HTR-8/SVneo (cell line): ENCODE measurements around the gene NCK1.
A peak's percentile ranks its signal among the peaks of the same experiment; 100 is the strongest.
"Not testable (repeated sequence)": the region's sequence is repeated elsewhere in the genome, so short reads cannot be mapped to it uniquely, and the experiment has no call there.

Experiments
- DNase-seq: peaks from one replicate; pipeline ENCODE4 v3.0.0; 2011; ENCODE audit warnings: low spot score, mixed read lengths; ENCODE audit not compliant: insufficient read length
- FAIRE-seq: peaks from 2 replicates; lab custom pipeline; 2011; peaks lifted over from hg19 to GRCh38; lab: Jason Lieb, UNC

The NCK1 gene

DNA sequence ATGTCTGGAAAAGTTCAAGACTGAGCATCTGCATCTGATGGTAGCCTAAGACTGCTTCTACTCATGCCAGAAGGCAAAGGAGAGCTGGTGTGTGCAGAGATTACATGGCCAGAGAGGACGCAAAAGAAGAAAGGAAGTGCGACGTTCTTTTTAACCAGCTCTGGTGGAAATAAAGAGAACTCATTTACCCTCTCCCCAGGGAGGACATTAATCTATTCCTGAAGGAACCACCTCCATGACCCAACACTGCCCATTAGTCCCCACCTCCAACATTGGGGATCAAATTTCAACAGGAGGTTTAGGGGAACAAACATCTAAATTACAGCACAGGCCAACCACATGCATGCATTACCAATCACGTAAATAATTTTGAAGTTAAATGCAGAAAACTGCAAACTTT is 1.5 kb upstream of the NCK1 start:
- no peak for FAIRE-seq
- DNase-seq, result no peak

DNA sequence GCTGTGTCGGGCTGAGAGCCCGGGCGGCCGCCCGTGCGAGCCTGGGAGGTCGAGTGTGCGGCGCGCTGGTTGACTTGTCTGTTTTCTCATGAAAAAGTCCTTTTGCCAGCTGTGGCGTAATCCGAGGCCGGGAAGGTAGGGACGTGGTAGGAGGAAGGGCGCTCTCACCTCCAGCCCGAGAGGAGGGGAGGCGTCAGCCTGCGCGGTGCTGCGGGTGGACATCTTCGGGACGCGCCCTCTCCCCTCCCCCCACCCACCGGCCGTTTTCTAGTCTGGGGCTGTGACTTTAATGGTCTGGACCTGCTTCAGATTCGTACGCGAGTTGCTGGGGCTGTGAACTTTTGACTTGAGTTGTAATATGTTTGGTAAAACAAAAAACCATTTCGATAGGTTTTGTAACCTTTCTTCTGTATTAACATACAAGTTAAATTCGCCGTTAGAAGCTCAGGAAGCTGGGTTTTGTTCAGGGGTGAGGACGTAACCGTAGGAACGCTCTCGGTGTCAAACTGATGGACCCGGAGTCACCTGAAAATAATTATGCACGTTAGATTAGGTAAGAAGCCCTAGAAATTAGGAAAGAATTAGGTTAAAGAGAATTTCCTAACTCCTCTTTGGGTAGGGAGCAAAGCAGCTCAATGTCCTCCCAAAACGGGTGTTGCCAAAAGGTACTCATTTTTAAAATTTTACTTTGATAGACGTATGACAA is 762 bp downstream of the NCK1 start:
- peak; percentile 56 for DNase-seq

DNA sequence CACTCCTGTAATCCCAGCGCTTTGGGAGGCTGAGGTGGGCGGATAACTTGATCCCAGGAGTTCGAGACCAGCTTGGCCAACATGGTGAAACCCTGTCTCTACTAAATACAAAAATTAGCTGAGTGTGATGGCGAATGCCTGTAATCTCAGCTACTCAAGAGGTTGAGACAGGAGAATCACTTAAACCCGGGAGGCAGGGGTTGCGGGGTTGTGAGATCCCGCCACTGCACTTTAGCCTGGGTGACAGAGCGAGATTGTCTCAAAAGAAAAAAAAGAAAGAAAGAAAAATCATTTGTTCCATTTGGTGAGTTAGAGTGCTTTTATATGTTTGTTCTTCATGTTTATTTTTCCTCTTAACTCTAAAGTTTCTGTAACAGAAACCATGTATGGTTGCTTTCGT is 7.3 kb downstream of the NCK1 start:
- DNase-seq (no peak), FAIRE-seq (no peak)

More for the DNA sequence above, 762 bp downstream of the NCK1 start:
- peak; percentile 31 for FAIRE-seq

DNA sequence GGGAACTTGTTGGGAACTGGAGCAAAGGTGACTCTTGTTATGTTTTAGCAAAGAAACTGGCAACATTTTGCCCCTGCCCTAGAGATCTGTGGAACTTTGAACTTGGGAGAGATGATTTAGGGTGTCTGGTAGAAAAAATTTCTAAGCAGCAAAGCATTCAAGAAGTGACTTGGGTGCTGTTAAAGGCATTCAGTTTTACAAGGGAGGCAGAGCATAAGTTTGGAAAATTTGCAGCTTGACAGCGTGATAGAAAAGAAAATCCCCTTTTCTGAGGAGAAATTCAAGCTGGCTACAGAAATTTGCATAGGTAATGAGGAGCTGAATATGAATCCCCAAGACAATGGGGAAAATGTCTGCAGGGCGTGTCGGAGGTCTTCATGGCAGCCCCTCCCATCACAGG is 10.2 kb downstream of the NCK1 start:
- not testable (repeated sequence) for FAIRE-seq, DNase-seq

DNA sequence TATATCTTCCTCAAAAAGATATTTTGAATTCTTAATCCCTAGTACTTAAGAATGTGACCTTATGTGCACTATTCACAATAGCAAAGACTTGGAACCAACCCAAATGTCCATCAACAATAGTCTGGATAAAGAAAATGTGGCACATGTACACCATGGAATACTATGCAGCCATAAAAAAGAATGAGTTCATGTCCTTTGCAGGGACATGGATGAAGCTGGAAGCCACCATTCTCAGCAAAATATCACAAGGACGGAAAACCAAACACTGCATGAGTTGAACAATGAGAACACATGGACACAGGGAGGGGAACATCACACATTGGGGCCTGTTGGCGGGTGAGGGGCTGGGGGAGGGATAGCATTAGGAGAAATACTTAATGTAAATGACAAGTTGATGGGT is 17.5 kb downstream of the NCK1 start:
- FAIRE-seq, result not testable (repeated sequence)

DNA sequence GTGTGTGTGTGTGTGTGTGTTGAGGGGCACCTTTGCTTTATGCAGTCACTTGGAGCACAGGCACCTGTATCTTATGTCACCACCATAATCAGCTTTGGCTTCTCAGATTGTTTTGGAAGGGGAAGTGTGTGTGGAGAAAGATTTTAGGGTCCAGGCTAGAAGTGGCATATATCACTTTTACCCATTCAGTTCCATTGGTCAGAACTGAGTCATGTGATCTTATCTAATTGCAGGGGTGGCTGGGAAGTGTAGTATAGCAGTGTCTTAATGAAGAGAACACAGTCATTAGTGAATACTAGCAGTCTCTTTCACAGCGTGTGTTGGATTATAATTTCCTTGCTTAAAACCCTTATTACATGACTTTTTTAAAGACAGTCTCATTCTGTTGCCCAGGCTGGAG is 20.6 kb downstream of the NCK1 start:
- no peak for FAIRE-seq
- no peak for DNase-seq

More for the DNA sequence above, 17.5 kb downstream of the NCK1 start:
- DNase-seq, result not testable (repeated sequence)

DNA sequence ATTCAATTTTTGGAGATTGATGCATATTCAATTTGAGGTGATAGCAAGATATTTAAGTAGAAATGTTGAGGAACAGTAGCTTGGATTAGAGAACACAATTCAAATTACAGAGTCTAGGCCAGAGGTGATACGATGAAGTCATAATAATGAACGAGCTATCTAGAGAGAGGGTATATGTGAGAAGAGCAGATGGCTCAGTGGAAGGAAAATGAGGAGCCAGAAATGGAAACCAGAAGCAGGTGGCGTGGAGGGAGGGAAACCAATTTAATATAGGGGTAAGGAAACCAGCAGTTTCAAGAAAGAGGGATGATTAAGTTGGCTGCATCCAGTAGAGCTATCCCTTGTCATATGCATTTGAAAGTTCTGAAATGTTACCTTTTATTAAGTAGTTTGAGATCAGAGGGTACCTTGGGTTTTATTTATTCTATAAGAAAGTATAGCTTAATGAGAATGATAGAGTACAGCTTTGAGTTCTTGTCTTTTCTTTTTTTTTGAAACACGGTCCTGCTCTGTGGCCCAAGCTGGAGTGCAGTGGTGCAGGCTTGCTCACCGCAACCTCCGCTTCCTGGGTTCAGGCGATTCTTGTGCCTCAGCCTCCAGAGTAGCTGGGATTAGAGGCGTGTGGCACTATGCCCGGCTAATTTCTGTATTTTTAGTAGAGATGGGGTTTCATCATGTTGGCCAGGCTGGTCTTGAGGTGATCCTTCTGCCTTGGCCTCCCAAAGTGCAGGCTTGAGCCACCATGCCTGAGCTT is 22.1 kb downstream of the NCK1 start:
- FAIRE-seq (no peak), DNase-seq (no peak)

DNA sequence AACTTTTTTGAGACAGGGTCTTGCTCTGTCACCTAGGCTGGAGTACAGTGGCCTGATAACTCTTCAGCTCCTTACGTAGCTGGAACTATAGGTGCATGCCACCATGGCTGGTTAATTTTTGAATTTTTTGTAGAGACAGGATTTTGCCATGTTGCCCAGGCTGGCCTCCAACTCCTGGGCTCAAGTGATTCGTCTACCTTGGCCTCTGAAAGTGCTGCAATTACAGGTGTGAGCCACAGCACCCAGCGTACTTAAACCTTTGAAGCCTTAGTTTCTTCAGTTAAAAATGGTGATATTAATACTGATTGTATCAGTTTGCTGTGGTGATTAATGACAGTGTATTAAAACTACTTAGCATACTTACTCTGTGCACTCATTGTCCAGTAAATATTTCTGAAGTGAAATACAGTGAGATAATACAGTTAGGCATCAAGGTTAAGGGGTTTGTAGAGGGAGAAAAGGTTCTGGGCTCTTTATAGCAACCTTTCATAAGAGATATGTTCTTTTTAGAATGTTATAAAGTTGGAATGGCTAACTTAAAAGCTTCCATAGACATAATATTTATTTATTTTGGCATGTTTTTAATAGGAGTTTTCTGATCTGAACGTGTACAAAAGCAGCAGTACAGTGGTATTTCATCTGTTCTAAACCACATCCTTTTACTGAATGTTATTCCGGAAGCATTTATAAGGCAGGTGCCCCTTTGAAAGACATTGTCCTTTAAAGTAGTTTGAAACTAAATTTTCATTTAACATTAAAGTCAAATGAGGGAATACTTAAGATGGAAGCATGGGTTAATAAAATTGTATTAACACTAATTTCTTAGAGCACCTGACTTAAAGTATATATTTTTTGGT is 23.6 kb downstream of the NCK1 start:
- no peak for DNase-seq
- FAIRE-seq, result no peak

DNA sequence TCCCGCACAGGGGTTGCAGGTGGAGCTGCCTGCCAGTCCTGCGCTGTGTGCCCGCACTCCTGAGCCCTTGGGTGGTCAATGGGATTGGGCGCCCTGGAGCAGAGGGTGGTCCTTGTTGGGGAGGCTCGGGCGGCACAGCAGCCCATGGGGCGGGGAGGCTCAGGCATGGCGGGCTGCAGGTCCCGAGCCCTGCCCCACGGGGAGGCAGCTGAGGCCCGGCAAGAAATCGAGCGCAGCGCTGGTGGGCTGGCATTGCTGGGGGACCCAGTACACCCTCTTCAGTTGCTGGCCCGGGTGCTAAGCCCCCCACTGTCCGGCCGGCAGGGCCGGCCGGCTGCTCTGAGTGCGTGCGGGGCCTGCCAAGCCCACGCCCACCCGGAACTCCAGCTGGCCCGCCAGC is 27.9 kb downstream of the NCK1 start:
- FAIRE-seq, result no peak
- DNase-seq, result no peak

DNA sequence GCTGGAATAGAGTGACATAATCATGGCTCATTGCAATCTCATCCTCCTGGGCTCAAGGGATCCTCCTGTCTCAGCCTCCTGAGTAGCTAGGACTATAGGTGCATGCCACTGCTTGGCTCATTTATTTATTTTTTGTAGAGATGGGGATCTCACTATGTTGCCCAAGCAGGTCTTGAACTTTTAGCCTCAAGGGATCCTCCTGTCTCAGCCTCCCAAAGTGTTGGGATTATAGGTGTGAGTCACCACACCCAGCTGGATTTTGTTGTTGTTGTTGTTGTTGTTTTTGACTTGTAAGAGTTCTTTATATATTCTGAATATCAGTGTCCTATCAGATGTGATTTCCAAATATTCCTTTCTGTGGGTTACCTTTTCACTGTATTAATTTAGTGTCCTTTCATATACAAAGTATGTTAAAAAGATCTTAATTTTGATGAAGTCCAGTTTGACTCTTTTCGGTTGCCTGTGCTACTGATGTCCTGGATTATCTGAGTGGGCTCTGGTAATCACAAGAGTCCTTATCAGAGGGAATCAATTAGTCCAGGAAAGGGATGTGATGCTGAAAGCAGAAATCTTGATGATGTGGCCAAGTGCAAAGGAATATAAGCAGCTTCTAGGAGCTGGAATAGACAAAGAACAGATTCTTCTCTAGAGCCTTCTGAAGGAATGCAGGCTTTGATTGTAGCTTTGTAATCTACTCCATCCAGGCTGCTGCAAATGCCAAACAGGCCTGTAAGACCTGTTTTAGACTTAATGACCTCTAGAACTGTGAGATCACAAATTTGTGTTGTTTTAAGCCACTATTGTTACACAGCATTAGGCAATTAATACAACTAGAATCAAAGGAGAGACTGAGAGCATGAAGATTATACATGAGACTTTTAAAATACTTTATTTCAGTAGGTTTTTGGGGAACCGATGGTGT is 30.2 kb downstream of the NCK1 start:
- no peak for FAIRE-seq
- no peak for DNase-seq

DNA sequence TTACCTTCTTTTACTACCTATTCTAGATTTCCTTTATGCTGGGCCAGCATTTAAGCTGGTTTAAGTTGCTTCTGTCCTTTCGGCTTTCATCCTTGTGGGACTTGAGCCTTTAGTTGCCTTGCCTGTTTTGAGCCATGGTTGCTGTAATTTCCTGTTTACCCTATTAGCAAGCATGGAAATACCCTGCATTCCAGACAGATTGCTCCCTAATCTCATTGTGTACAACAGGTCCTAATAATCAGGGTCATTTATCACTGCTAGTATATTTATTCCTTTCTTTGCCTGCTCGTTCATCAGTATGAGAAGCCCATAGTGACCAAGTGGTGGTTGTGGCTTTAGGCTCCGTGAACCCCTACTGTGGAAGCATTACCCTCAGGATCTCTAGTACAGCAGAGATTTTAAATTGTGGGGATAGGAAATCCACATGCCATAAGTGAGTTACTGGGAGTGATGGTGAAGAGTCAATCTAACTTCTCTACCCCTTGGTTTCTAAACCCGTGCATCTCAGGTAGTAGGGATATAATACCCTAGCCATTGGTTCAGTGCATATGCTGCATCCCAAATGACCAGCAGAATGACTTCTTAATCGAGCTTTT is 31.9 kb downstream of the NCK1 start:
- FAIRE-seq (no peak), DNase-seq (peak; percentile 19)

DNA sequence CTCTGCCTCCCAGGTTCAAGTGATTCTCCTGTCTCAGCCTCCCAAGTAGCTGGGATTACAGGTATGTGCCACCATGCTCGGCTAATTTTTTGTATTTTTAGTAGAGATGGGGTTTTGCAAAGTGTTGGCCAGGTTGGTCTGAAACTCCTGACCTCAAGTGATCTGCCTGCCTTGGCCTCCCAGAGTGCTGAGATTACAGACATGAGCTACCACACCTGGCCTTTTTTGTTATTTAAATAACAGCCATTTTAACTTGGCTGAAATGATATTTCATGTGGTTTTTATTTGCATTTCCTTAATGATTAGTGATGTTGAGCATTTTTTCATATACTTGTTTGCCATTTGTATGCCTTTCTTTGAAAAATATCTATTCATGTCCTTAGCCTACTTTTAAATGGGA is 35.2 kb downstream of the NCK1 start:
- not testable (repeated sequence) for FAIRE-seq, DNase-seq

DNA sequence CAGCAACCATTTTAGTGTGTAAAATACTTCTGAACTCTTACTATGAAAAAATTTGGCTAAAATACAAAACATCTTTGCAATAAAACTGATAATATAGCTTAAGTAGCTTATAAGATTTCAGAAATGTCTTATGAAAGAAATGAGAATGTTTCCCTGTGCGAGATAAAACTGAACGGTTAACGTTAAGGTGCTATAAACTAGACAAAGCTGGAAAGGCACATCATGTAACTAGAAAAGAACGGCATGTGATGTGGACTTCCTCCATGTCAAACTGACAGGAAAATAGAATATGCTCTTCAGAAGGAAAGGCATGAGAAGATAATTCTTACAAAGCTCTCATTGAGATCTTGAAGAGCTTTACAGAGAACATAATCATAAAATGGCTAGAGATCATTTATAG is 36.5 kb downstream of the NCK1 start:
- FAIRE-seq (no peak), DNase-seq (no peak)

DNA sequence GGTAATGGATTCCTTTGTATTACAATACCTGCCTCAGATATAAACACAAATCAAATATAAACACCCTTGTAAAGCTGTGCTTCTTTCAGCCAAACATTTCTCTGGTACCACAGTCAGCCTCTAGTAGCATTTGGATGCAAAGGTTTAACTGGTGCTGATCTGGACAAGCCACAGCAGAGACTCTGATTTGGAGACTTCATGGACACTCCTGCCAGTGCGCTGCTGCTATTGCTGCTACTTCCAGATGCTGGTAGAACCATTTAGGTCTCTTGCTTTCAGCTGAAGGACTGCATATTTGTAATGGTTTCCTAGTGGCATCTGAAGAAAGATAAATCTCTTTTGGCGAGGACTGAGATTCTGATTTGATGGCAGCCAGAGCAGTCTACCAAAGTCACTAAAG is 36.9 kb downstream of the NCK1 start:
- no peak for FAIRE-seq

DNA sequence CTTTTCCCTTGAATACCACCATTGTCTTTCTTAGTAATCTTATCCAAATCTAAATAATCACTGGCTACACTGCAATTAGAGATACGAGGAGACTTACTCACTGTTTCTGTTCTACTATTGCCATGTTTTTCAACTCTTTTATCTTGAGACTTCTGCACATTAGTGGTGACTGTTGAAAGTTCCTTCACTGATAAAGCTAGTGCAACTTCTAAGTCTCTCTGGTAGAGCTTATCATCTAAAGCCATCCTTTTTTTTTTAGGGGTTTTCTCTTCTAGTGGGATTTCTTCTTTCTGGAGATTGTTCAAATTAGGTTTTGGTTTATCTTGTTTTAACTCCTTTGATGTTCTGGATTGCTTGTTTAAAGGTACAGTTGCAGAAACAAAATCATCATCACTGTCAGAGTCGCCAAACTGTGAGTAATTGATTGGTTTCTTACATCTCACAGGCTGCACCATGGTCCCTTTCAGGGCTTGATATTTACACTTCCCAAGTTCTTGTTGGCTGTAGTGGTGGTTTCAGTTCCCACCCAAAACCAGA is 37.7 kb downstream of the NCK1 start:
- no peak for FAIRE-seq
- DNase-seq, result no peak

More for the DNA sequence above, 36.9 kb downstream of the NCK1 start:
- no peak for DNase-seq

DNA sequence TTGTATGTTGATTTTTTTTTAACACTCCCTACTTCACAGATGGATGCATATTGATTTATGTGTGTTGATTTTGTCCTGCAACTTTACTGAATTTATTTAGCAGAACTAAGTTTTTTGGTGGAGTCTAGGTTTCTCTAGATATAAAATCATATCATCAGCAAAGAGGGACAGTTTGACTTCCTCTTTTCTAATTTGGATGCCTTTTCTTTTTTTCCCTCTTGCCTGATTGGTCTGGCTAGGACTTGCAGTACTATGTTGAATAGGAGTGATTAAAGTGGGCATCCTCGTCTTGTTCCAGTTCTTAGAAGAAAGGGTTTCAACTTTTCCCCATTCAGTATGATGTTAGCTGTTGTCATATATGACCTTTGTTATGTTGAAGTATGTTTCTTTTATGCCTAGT is 38.7 kb downstream of the NCK1 start:
- FAIRE-seq, result peak; percentile 48
- DNase-seq, result not testable (repeated sequence)

DNA sequence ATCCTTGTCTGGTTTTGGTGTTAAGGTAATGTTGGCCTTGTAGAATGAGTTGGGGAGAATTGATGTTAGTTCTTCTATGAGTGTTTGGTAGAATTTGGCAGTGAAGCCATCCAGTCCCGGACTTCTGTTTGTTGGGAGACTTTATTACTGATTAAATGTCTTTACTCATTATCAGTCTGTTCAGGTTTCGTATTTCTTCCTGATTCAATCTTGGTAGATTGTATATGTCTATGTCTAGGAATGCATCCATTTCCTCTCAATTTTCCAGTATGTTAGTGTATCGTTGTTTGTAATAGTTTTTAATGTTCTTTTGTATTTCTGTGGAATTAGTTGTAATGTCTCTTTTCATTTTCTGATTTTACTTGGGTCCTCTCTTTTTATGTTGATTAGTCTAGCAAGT is 39.4 kb downstream of the NCK1 start:
- DNase-seq (no peak), FAIRE-seq (no peak)

DNA sequence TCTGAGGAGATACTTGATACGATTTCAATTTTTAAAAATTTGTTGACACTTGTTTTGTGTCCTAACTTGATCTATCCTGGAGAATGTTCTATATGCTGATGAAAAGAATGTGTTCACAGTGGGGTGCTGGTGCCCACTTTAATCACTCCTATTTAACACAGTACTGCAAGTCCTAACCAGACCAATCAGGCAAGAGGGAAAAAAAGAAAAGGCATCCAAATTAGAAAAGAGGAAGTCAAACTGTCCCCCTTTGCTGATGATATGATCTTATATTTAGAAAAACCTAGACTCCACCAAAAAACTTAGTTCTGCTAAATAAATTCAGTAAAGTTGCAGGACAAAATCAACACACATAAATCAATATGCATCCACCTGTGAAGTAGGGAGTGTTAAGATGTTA is 40.5 kb downstream of the NCK1 start:
- not testable (repeated sequence) for FAIRE-seq, DNase-seq

DNA sequence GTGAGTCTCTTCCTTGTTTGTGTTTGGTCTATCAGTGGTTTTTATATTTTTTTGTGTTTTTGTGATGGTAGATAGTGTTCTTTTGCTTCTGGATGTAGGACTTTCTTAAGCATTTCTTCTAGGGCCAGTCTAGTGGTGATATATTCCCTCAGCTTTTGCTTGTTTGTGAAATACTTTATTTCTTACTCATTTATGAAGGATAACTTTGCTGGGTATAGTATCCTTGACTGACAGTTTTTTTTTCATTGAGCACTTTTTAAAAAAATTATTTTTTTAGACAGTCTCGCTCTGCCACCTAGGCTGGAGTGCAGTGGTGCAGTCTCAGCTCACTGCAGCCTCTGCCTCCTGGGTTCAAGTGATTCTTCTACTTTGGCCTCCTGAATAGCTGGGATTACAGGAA is 41.9 kb downstream of the NCK1 start:
- DNase-seq, result no peak
- FAIRE-seq, result no peak
